NCI-H128 (cell line): ENCODE measurements around the gene DSG4.
"Not testable (repeated sequence)": the region's sequence is repeated elsewhere in the genome, so short reads cannot be mapped to it uniquely, and the experiment has no call there.

Source experiments
- DNase-seq: peaks from one replicate; lab custom pipeline; 2025; ENCODE audit not compliant: unreplicated experiment; lab: John Stamatoyannopoulos, UW

Gene DSG4

GRCh38 chr18:31376477-31376876 is at the start of gene DSG4:
TSS of gene DSG4 (plus strand) at chr18:31376777. CDS start at chr18:31376912, 135 bp downstream.
- DNase-seq, result no peak

- no peak for DNase-seq
Observed at GRCh38 chr18:31329787-31330438, 46.7 kb upstream of the DSG4 start.

GRCh38 chr18:31343454-31343853 is 33.1 kb upstream of the DSG4 start:
- DNase-seq, result no peak

GRCh38 chr18:31353336-31353735 is 23.2 kb upstream of the DSG4 start:
- DNase-seq, result not testable (repeated sequence)

GRCh38 chr18:31354990-31355389 is 21.6 kb upstream of the DSG4 start:
- no peak for DNase-seq

- no peak for DNase-seq
Observed at GRCh38 chr18:31356025-31356424, 20.6 kb upstream of the DSG4 start.

- no peak for DNase-seq
Observed at GRCh38 chr18:31364190-31364589, 12.4 kb upstream of the DSG4 start.

- no peak for DNase-seq
Observed at GRCh38 chr18:31369478-31369877, 7.1 kb upstream of the DSG4 start.

GRCh38 chr18:31371989-31372388 is 4.6 kb upstream of the DSG4 start:
- DNase-seq, result no peak

GRCh38 chr18:31373641-31374040 is 2.9 kb upstream of the DSG4 start:
- DNase-seq, result no peak

- DNase-seq, result no peak
Observed at GRCh38 chr18:31380912-31381311, 4.3 kb downstream of the DSG4 start.

- DNase-seq, result no peak
Observed at GRCh38 chr18:31382107-31382506, 5.5 kb downstream of the DSG4 start.

GRCh38 chr18:31386741-31387140 is 10.2 kb downstream of the DSG4 start:
- DNase-seq, result no peak

- no peak for DNase-seq
Observed at GRCh38 chr18:31393286-31393685, 16.7 kb downstream of the DSG4 start.

GRCh38 chr18:31396796-31397612 is 20.4 kb downstream of the DSG4 start:
- DNase-seq, result no peak

- DNase-seq, result no peak
Observed at GRCh38 chr18:31398191-31398590, 21.6 kb downstream of the DSG4 start.

- no peak for DNase-seq
Observed at GRCh38 chr18:31399306-31400032, 22.9 kb downstream of the DSG4 start.

GRCh38 chr18:31401156-31402025 is 24.8 kb downstream of the DSG4 start:
- DNase-seq, result no peak

GRCh38 chr18:31402026-31402373 is 25.4 kb downstream of the DSG4 start:
- DNase-seq, result no peak

GRCh38 chr18:31403409-31403808 is 26.8 kb downstream of the DSG4 start:
- no peak for DNase-seq

- no peak for DNase-seq
Observed at GRCh38 chr18:31407649-31408048, 31.1 kb downstream of the DSG4 start.
